Activated CD8-positive, alpha-beta memory T cell treated with anti-CD3 and anti-CD28 coated beads, Interleukin-2, amount 10 ng/mL, durations not matched to agents 7 days and 5 days (primary cell): ENCODE data around the gene PHF10. TPM values are rescaled to one million over a fixed set of nuclear protein-coding genes. Genes with fewer than 3 reads are reported as not detected.

Experiments
- ATAC-seq: fragments of 150-1000 bp; cut with Tn5 transposase; one replicate; pipeline ENCODE4 v1.10.0; 2021; ENCODE audit warnings: moderate library complexity
- CTCF ChIA-PET: fragments of 350-600 bp; sonication (Branson Sonifier 250); formaldehyde crosslinking; loops from one replicate; lab custom pipeline; 2021; ENCODE audit warnings: antibody characterized with exemption; lab: Charles Lee
- DNase-seq: peaks from one replicate; pipeline ENCODE4 v3.0.0-alpha.2; 2020
- H3K27ac Mint-ChIP-seq: one replicate; pipeline ENCODE4 v1.8.0; 2021; ENCODE audit warnings: mild to moderate bottlenecking, mixed read lengths
- H3K27me3 Mint-ChIP-seq: one replicate; pipeline ENCODE4 v1.8.0; 2021; ENCODE audit warnings: mixed read lengths
- H3K36me3 Mint-ChIP-seq: one replicate; pipeline ENCODE4 v1.8.0; 2021; ENCODE audit warnings: mild to moderate bottlenecking, mixed read lengths
- H3K4me1 Mint-ChIP-seq: one replicate; pipeline ENCODE4 v1.8.0; 2021; ENCODE audit warnings: mixed read lengths
- H3K4me3 Mint-ChIP-seq: one replicate; pipeline ENCODE4 v1.8.0; 2021; ENCODE audit warnings: mild to moderate bottlenecking, moderate library complexity, mixed read lengths
- H3K9me3 Mint-ChIP-seq: one replicate; pipeline ENCODE4 v1.8.0; 2022; ENCODE audit warnings: low read depth, mixed read lengths
- total RNA-seq, 2 experiments: library from RNA; stranded (reverse); gene quantifications; one replicate each; pipeline ENCODE4 v1.2.3, GENCODE V29; 2021

Gene PHF10
- total RNA-seq, 2 experiments from 2014 or later: 57.9 to 58.8 TPM

DNA sequence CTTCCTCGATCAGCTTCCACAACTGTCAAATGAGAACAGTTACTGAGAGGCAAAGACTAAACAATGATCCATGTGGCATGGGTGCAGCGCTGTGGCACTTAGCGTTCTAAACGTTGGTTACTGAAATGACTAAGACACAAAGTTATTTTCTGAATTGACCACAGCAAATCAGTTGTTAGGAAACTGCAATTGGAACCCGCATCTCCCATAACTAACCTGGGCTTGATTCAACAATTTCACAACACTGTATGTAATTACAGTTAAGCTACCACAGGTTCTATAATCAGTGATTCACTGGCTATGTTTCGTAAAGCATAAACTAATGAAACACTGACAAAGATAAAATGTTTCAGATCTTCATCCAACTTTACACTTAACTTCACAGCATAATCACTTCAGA is 35.0 kb downstream of the PHF10 start:
- no peaks in the 10 kb centered on the region for H3K27me3 Mint-ChIP-seq
- peaks cover 63% of the 10 kb centered on the region for H3K36me3 Mint-ChIP-seq
- H3K4me1 Mint-ChIP-seq: peaks cover 11% of the 10 kb centered on the region
- CTCF ChIA-PET: no interaction called here
- H3K9me3 Mint-ChIP-seq: peaks cover 17% of the 10 kb centered on the region
- no peak overlapping the region for H3K4me3 Mint-ChIP-seq
- H3K27ac Mint-ChIP-seq: no peak overlapping the region
- ATAC-seq (no peak), DNase-seq (no peak)

DNA sequence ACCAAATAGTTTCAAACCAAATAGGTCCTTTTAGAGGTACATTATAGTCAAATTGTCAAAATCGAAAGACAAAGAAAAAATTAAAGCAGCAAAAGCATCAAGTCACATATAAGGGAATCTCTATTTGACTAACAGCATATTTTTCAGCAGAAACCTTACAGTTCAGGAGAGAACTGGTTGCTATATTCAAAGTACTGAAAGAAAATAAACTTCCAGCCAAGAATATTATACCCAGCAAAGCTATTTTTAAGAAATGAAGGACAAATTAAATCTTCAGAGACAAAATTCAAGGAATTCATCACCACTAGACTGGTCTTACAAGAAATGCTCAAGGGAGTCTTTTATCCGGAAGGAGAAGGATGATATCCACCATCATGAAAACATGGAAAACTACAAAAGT is 38.4 kb downstream of the PHF10 start:
- H3K9me3 Mint-ChIP-seq: peaks cover 19% of the 10 kb centered on the region
- H3K4me1 Mint-ChIP-seq: peaks cover 14% of the 10 kb centered on the region
- no peak overlapping the region for H3K27ac Mint-ChIP-seq
- ATAC-seq (no peak), DNase-seq (no peak)
- CTCF ChIA-PET: no interaction called here
- H3K27me3 Mint-ChIP-seq: no peaks in the 10 kb centered on the region
- H3K36me3 Mint-ChIP-seq: peaks cover 67% of the 10 kb centered on the region
- H3K4me3 Mint-ChIP-seq: no peak overlapping the region

DNA sequence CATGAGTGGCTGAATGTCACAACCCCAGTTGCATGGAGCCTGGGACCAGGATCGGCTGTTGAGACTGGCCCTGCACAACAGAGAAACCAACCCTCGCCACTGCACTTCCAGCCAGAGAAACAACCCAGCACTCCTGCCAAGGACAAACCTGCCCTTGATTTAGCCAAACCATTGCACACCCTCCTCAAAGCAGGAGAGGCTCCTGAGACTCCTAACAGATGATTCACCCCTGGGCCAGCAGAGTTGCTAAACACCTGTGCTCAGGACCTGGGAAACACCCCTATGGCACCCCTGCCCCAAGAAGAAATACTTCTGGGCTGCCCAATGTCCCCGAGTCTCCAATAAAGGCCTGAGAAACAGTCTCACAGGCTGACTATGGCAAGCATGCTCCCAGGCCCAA is 40.2 kb downstream of the PHF10 start:
- ATAC-seq (no peak), DNase-seq (no peak)
- H3K4me1 Mint-ChIP-seq: peaks cover 4% of the 10 kb centered on the region
- peaks cover 19% of the 10 kb centered on the region for H3K9me3 Mint-ChIP-seq
- no peaks in the 10 kb centered on the region for H3K27me3 Mint-ChIP-seq
- peaks cover 66% of the 10 kb centered on the region for H3K36me3 Mint-ChIP-seq
- no peak overlapping the region for H3K4me3 Mint-ChIP-seq
- H3K27ac Mint-ChIP-seq: no peak overlapping the region
- CTCF ChIA-PET: interaction anchor here (1.3 kb wide), 1 partner anchor 17 kb away, joined by 3 read pairs; no protein-coding TSS in a partner anchor

- CTCF ChIA-PET: interaction anchor here (1.6 kb wide), 1 partner anchor 9 kb away, joined by 5 read pairs; no protein-coding TSS in a partner anchor
- peaks cover 42% of the 10 kb centered on the region for H3K36me3 Mint-ChIP-seq
- H3K27ac Mint-ChIP-seq: no peak overlapping the region
- peaks cover 2% of the 10 kb centered on the region for H3K9me3 Mint-ChIP-seq
- ATAC-seq (no peak), DNase-seq (no peak)
- no peaks in the 10 kb centered on the region for H3K27me3 Mint-ChIP-seq
- peaks cover under 1% of the 10 kb centered on the region for H3K4me1 Mint-ChIP-seq
- H3K4me3 Mint-ChIP-seq: no peak overlapping the region
Measured at GRCh38 chr6:169678342-169678741, 46.0 kb downstream of the PHF10 start.

- no peaks in the 10 kb centered on the region for H3K4me1 Mint-ChIP-seq
- no peak for ATAC-seq
- no peak for DNase-seq
- H3K27ac Mint-ChIP-seq: no peak overlapping the region
- H3K27me3 Mint-ChIP-seq: no peaks in the 10 kb centered on the region
- H3K4me3 Mint-ChIP-seq: no peak overlapping the region
- peaks cover 37% of the 10 kb centered on the region for H3K36me3 Mint-ChIP-seq
- H3K9me3 Mint-ChIP-seq: peaks cover 2% of the 10 kb centered on the region
- CTCF ChIA-PET: no interaction called here
Measured at GRCh38 chr6:169677096-169677495, 47.2 kb downstream of the PHF10 start.

GRCh38 chr6:169675011-169675410 is 49.3 kb downstream of the PHF10 start:
- Mint-ChIP-seq H3K4me1 (peaks cover 3% of the 10 kb centered on the region), H3K36me3 (peaks cover 22% of the 10 kb centered on the region), H3K27me3 (no peaks in the 10 kb centered on the region), H3K27ac (no peak overlapping the region), H3K9me3 (no peaks in the 10 kb centered on the region), H3K4me3 (no peak overlapping the region)
- ATAC-seq: no peak
- CTCF ChIA-PET: no interaction called here
- DNase-seq: no peak

DNA sequence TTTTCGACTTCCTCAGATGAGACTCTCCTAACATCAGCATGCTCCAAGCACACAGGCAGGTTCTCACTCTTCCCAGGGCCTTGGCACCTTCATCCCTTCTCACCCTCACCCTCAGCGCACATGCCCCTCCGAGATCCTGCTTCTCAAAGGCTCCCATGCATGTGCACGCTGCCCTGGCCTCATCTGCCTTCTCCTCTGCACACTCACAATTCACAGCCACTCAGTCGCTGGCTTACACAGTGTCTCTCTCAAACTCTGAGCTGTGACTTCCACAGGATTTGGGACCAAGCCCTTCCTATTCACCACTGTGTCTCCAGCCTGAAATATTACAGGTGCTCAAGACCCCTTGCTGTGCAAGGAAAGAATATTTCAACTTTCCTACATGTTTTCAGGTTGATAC is 52.7 kb downstream of the PHF10 start:
- no peak overlapping the region for H3K4me3 Mint-ChIP-seq
- ATAC-seq (no peak), DNase-seq (no peak)
- no peaks in the 10 kb centered on the region for H3K9me3 Mint-ChIP-seq
- H3K27ac Mint-ChIP-seq: no peak overlapping the region
- peaks cover 12% of the 10 kb centered on the region for H3K4me1 Mint-ChIP-seq
- no peaks in the 10 kb centered on the region for H3K27me3 Mint-ChIP-seq
- CTCF ChIA-PET: no interaction called here
- peaks cover 10% of the 10 kb centered on the region for H3K36me3 Mint-ChIP-seq

- DNase-seq (no peak), ATAC-seq (no peak)
- H3K9me3 Mint-ChIP-seq: no peaks in the 10 kb centered on the region
- peaks cover 12% of the 10 kb centered on the region for H3K4me1 Mint-ChIP-seq
- H3K27me3 Mint-ChIP-seq: no peaks in the 10 kb centered on the region
- no peak overlapping the region for H3K4me3 Mint-ChIP-seq
- CTCF ChIA-PET: interaction anchor here (1.2 to 1.9 kb wide), 2 partner anchors 9 to 48 kb away, joined by 3 to 5 read pairs; no protein-coding TSS in a partner anchor
- H3K36me3 Mint-ChIP-seq: peaks cover 5% of the 10 kb centered on the region
- H3K27ac Mint-ChIP-seq: no peak overlapping the region
Measured at GRCh38 chr6:169669889-169670288, 54.4 kb downstream of the PHF10 start.

- DNase-seq (no peak), ATAC-seq (no peak)
- CTCF ChIA-PET: interaction anchor here (1.2 to 1.9 kb wide), 2 partner anchors 10 to 49 kb away, joined by 3 to 5 read pairs; no protein-coding TSS in a partner anchor
Measured at GRCh38 chr6:169669147-169669546, 55.2 kb downstream of the PHF10 start.

GRCh38 chr6:169668203-169668847 is 56.0 kb downstream of the PHF10 start:
- Mint-ChIP-seq H3K4me3 (no peak overlapping the region), H3K4me1 (peaks cover 12% of the 10 kb centered on the region), H3K27ac (no peak overlapping the region), H3K9me3 (no peaks in the 10 kb centered on the region), H3K36me3 (peaks cover 5% of the 10 kb centered on the region), H3K27me3 (no peaks in the 10 kb centered on the region)
- CTCF ChIA-PET: no interaction called here
- DNase-seq (no peak), ATAC-seq (no peak)

More at GRCh38 chr6:169669147-169669546, 55.2 kb downstream of the PHF10 start:
- Mint-ChIP-seq H3K9me3 (no peaks in the 10 kb centered on the region), H3K27me3 (no peaks in the 10 kb centered on the region), H3K27ac (no peak overlapping the region), H3K4me1 (peaks cover 12% of the 10 kb centered on the region), H3K4me3 (no peak overlapping the region), H3K36me3 (peaks cover 1% of the 10 kb centered on the region)

DNA sequence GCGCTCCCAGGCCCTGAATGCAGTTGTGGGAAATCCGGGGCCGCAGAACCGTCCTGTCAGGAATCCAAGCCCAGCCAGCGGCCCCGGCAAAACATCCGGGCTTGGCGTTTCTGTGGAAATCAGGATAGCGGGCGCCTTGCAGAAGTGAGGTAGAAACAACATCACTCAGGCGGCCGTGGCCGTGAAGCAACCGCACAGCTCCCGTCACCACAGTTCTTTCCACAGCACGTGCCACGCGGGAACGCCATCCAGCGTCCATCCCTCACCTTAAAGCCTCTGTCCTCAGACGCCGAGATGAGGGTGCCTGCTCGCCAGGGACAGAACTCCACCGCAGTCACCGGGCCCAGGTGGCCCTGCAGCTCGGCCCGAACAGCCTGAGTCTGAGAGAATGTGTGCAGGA is 56.6 kb downstream of the PHF10 start:
- Mint-ChIP-seq H3K4me3 (no peak overlapping the region), H3K27ac (no peak overlapping the region), H3K27me3 (no peaks in the 10 kb centered on the region), H3K36me3 (peaks cover 5% of the 10 kb centered on the region), H3K4me1 (peaks cover 12% of the 10 kb centered on the region), H3K9me3 (no peaks in the 10 kb centered on the region)
- no peak for DNase-seq
- ATAC-seq: no peak
- CTCF ChIA-PET: interaction anchor here (1.7 kb wide), 1 partner anchor 16 kb away, joined by 3 read pairs; no protein-coding TSS in a partner anchor

DNA sequence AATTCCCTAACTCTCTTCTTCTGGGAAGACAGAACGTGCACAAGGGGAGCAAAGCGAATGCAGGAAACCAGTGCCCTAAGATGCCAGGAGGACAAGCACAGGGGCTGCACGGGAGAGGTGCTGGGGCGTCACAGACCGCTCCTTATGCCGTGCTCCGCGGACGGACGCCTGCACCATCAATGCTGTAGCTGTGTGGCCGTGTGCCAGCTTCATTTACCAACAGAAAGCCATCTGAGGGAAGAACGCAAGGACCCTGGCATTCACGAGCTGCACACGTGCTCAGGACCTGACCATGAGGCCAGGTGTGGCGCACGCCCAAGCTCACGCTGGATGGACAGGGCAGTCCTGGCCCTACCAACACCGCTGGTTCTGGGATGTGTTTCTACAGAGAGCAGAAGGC is 57.9 kb downstream of the PHF10 start:
- Mint-ChIP-seq H3K27me3 (no peaks in the 10 kb centered on the region), H3K27ac (no peak overlapping the region), H3K4me1 (peaks cover 12% of the 10 kb centered on the region), H3K9me3 (no peaks in the 10 kb centered on the region), H3K36me3 (peaks cover 5% of the 10 kb centered on the region), H3K4me3 (no peak overlapping the region)
- CTCF ChIA-PET: interaction anchor here (1.7 kb wide), 1 partner anchor 18 kb away, joined by 3 read pairs; no protein-coding TSS in a partner anchor
- no peak for DNase-seq
- no peak for ATAC-seq

- CTCF ChIA-PET: no interaction called here
- H3K4me1 Mint-ChIP-seq: peaks cover 10% of the 10 kb centered on the region
- H3K4me3 Mint-ChIP-seq: no peak overlapping the region
- DNase-seq (no peak), ATAC-seq (no peak)
- peaks cover 6% of the 10 kb centered on the region for H3K36me3 Mint-ChIP-seq
- no peaks in the 10 kb centered on the region for H3K9me3 Mint-ChIP-seq
- no peaks in the 10 kb centered on the region for H3K27me3 Mint-ChIP-seq
- no peak overlapping the region for H3K27ac Mint-ChIP-seq
Measured at GRCh38 chr6:169665289-169665688, 59.0 kb downstream of the PHF10 start.

DNA sequence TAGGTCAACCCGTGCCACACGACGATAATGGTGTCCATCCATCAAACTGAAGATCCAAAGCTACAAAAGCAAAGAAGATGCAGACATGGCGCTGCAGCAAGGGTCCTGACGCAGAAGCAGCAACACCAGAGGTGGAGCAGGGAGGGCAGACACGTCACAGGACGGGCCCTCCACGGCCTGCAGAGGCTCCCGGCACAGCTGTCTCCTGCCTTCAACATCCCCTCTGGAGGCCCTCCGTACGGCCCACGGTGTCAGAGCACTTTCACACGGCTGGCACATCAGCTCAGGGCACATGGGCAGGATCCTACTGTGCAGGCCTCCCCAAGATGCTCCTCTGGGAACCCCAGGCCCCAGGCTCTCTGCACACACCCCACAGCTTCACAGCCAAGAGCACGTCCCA is 60.1 kb downstream of the PHF10 start:
- H3K9me3 Mint-ChIP-seq: no peaks in the 10 kb centered on the region
- DNase-seq (no peak), ATAC-seq (no peak)
- no peak overlapping the region for H3K4me3 Mint-ChIP-seq
- H3K27me3 Mint-ChIP-seq: no peaks in the 10 kb centered on the region
- peaks cover 1% of the 10 kb centered on the region for H3K4me1 Mint-ChIP-seq
- H3K36me3 Mint-ChIP-seq: peaks cover 5% of the 10 kb centered on the region
- CTCF ChIA-PET: no interaction called here
- H3K27ac Mint-ChIP-seq: no peak overlapping the region
